SJCRH30 (cell line): Measurements from ENCODE around the gene CRACDL. TPM values are rescaled to one million over a fixed set of nuclear protein-coding genes. Genes with fewer than 3 reads are reported as not detected.

ENCODE experiments used
- DNase-seq, 2 experiments: peaks; one replicate each; pipeline ENCODE4 v3.0.0-alpha.2; 2015 to 2020
- H3K27ac ChIP-seq: fragments of 250-450 bp; sonication (Bioruptor Pico); 2 replicates; pipeline ENCODE4 v1.5.1; 2020; ENCODE audit warnings: mild to moderate bottlenecking, moderate library complexity
- H3K27me3 ChIP-seq: fragments of 250-450 bp; sonication (Bioruptor Pico); 2 replicates; pipeline ENCODE4 v1.5.1; 2020; ENCODE audit warnings: mild to moderate bottlenecking, moderate library complexity
- H3K36me3 ChIP-seq: fragments of 250-450 bp; sonication (Bioruptor Pico); 2 replicates; pipeline ENCODE4 v1.5.1; 2020; ENCODE audit warnings: mild to moderate bottlenecking, moderate library complexity
- H3K4me1 ChIP-seq: fragments of 250-450 bp; sonication (Bioruptor Pico); 2 replicates; pipeline ENCODE4 v1.5.1; 2020; ENCODE audit warnings: mild to moderate bottlenecking, moderate library complexity
- H3K4me3 ChIP-seq: fragments of 250-450 bp; sonication (Bioruptor Pico); 2 replicates; pipeline ENCODE4 v1.5.1; 2020; ENCODE audit warnings: mild to moderate bottlenecking, moderate library complexity
- H3K9me3 ChIP-seq: fragments of 250-450 bp; sonication (Bioruptor Pico); replicated peaks from 2 replicates; pipeline ENCODE4 v1.5.1; 2020; ENCODE audit warnings: mild to moderate bottlenecking, moderate library complexity
- total RNA-seq: library from RNA; depleted of rRNA; stranded (reverse); fragments of >200 nt; shearing (Covaris generic); gene quantifications from 2 replicates; pipeline ENCODE4 v1.2.3, GENCODE V29; 2014; rRNA removed

CRACDL gene
- total RNA-seq, 1 experiment from 2014 or later: not detected

GRCh38 chr2:98744595-98744994 lies 191.4 kb downstream of the CRACDL start:
- Histone ChIP-seq H3K4me3 (no peak overlapping the region), H3K27ac (no peak overlapping the region), H3K9me3 (no peaks in the 10 kb centered on the region), H3K27me3 (no peaks in the 10 kb centered on the region), H3K4me1 (no peaks in the 10 kb centered on the region), H3K36me3 (no peaks in the 10 kb centered on the region)
- no peak for DNase-seq

Other genes starting within 250 kb of the CRACDL start
- gene MGAT4A, start 205.1 kb downstream of the CRACDL start, total RNA-seq: 0.08 and 0.13 TPM in 2 replicates
- gene C2orf15, start 205.5 kb upstream of the CRACDL start, total RNA-seq: 0.24 and 0.25 TPM in 2 replicates
- gene TSGA10, start 218.7 kb upstream of the CRACDL start, total RNA-seq: 3.1 and 4.2 TPM in 2 replicates
- 7.7 TPM in 2 replicates for gene LIPT1, start 218.7 kb upstream of the CRACDL start, total RNA-seq
- gene MITD1, start 244.8 kb upstream of the CRACDL start, total RNA-seq: 33.4 and 42.4 TPM in 2 replicates
- gene MRPL30, start 245.0 kb upstream of the CRACDL start, total RNA-seq: 116 TPM in 2 replicates